Brain microvascular endothelial cell (primary cell): Measurements from ENCODE around the gene SEL1L.
"Not testable (repeated sequence)": the region's sequence is repeated elsewhere in the genome, so short reads cannot be mapped to it uniquely, and the experiment has no call there.

Source experiments
- DNase-seq: peaks from one replicate; pipeline ENCODE4 v3.0.0-alpha.2; 2020
- H3K27ac ChIP-seq: fragments of 250-450 bp; sonication (Bioruptor Pico); 2 replicates; pipeline ENCODE4 v1.5.1; 2020; ENCODE audit warnings: mild to moderate bottlenecking, moderate library complexity
- H3K27me3 ChIP-seq: fragments of 250-450 bp; sonication (Bioruptor Pico); replicated peaks from 2 replicates; pipeline ENCODE4 v1.5.1; 2020; ENCODE audit warnings: mild to moderate bottlenecking
- H3K36me3 ChIP-seq: fragments of 250-450 bp; sonication (Bioruptor Pico); replicated peaks from 2 replicates; pipeline ENCODE4 v1.5.1; 2020; ENCODE audit warnings: mild to moderate bottlenecking
- H3K4me3 ChIP-seq: 2 replicates; pipeline ENCODE4 v1.5.1; 2011; ENCODE audit warnings: low read depth, mild to moderate bottlenecking, control low read depth, low read length, moderate library complexity
- in situ Hi-C: cut with HindIII; loops from 2 replicates; pipeline ENCODE4 v1.10.0; 2017; ENCODE audit warnings: low sequenced_read_pairs, low pct_ligation_motif_present
- TF ChIP-seq, protein P1 (sequence below): IDR thresholded peaks from 2 replicates; pipeline ENCODE4 v1.5.1; 2011; ENCODE audit warnings: low read depth, mild to moderate bottlenecking, moderate library complexity, low read length, control low read depth, inconsistent platforms; ENCODE audit errors: missing control alignments

SEL1L gene

DNA sequence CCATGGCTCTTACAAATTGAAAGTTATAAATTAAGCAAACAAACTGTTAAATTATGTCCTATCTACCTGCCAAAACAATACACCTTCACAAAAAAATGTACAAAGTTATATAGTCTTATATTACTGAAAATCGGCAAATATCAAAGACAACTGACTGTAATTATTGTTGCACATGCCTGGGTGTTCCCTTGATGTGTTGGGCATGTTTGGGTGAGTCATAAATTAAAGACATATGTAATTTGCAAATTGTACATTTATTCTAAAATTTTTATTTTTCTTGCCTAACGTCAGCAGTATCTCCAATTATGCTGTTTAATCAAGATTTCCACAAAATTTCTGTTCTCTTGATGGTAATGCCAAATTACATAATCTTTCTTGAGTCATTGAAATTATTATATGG, 22.0 kb upstream of the SEL1L start:
- H3K27me3 ChIP-seq, result no peaks in the 10 kb centered on the region
- H3K27ac ChIP-seq, result no peak overlapping the region
- H3K36me3 ChIP-seq, result no peaks in the 10 kb centered on the region
- in situ Hi-C loops, result no loop called here
- TF ChIP-seq, protein P1, sequence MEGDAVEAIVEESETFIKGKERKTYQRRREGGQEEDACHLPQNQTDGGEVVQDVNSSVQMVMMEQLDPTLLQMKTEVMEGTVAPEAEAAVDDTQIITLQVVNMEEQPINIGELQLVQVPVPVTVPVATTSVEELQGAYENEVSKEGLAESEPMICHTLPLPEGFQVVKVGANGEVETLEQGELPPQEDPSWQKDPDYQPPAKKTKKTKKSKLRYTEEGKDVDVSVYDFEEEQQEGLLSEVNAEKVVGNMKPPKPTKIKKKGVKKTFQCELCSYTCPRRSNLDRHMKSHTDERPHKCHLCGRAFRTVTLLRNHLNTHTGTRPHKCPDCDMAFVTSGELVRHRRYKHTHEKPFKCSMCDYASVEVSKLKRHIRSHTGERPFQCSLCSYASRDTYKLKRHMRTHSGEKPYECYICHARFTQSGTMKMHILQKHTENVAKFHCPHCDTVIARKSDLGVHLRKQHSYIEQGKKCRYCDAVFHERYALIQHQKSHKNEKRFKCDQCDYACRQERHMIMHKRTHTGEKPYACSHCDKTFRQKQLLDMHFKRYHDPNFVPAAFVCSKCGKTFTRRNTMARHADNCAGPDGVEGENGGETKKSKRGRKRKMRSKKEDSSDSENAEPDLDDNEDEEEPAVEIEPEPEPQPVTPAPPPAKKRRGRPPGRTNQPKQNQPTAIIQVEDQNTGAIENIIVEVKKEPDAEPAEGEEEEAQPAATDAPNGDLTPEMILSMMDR, result no peak
- DNase-seq, result no peak
- H3K4me3 ChIP-seq, result no peak overlapping the region

DNA sequence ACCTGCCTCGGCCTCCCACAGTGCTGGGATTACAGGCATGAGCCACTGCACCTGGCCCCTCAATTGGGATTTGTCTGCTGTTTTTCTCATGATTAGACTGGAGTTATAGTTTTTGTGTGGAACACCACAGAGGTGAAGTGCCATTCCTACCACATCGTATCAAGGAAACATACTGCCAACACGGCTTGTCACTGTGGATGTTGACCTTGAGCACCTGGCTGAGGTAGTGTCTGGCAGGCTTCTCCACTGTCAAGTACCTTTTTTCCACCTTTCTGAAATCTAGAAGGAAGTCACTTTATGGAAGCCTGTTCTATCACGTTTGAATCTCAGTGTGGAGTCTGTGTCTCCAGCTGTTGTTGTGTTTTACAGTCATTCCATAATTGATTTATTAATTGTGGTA, 21.4 kb upstream of the SEL1L start:
- TF ChIP-seq, protein P1, result no peak
- Histone ChIP-seq H3K27me3 (no peaks in the 10 kb centered on the region), H3K27ac (no peak overlapping the region), H3K4me3 (no peak overlapping the region), H3K36me3 (no peaks in the 10 kb centered on the region)
- in situ Hi-C loops, result no loop called here
- no peak for DNase-seq

DNA sequence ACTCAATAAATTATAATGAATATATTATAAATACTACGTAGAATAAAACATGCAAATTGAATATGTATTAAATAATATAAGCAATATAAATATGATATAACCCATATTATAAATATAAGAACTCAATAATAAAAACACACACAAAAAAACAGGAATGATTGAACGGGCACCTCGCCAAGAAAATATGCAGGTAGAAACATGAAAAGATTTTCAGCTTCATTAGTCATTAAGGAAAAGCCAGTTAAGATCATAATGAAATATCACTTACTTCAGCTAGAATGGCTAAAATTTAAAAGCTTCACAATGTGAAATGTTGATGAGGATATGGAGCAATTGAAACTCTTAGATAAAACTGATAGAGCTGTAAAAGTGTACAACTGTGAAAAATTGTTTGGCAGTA, 17.8 kb upstream of the SEL1L start:
- H3K4me3 ChIP-seq, result no peak overlapping the region
- in situ Hi-C loops, result no loop called here
- no peaks in the 10 kb centered on the region for H3K36me3 ChIP-seq
- TF ChIP-seq, protein P1, result no peak
- H3K27ac ChIP-seq, result no peak overlapping the region
- H3K27me3 ChIP-seq, result no peaks in the 10 kb centered on the region
- DNase-seq, result no peak

DNA sequence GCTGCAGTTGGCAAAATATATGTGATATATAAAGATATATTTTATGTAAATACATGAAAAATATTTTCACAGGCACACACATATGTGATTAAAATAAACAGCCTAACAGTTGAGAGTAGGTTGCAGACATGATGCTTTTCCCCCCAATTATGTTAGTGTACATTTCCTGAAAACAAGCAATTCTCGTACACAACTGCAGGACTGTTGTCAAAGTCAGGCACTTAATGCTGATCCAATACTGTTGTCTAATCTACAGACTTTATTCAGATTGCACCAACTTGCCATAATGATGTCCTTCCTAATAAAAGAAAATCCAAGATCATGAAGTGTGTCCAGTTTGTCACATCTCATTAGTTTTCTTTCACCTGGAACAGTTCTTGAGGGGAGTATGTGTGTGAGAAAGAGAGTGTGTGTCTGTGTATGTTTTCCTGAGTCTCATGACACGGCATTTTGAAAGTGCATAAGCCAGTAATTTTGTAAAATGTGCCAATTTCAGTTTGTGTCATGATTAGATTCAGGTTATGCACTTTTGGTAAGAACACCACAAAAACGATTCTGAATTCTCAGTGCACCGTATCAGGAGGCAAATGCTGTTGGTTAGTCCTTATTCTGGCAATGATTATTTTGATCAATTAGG, 16.5 kb upstream of the SEL1L start:
- in situ Hi-C loops, result no loop called here
- H3K27me3 ChIP-seq, result no peaks in the 10 kb centered on the region
- no peak for DNase-seq
- TF ChIP-seq, protein P1, result no peak
- H3K36me3 ChIP-seq, result no peaks in the 10 kb centered on the region
- H3K4me3 ChIP-seq, result no peak overlapping the region
- no peak overlapping the region for H3K27ac ChIP-seq

DNA sequence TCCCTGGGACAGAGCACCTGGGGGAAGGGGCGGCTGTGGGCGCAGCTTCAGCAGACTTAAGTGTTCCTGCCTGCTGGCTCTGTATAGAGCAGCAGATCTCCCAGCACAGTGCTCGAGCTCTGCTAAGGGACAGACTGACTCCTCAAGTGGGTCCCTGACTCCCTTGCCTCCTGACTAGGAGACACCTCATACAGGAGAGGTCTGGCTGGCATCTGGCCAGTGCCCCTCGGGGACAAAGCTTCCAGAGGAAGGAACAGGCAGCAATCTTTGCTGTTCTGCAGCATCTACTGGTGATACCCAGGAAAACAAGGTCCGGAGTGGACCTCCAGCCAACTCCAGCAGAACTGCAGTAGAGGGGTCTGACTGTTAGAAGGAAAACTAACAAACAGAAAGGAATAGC, 7.6 kb upstream of the SEL1L start:
- H3K36me3 ChIP-seq, H3K4me3 ChIP-seq, H3K27ac ChIP-seq, H3K27me3 ChIP-seq, DNase-seq, in situ Hi-C loops: not testable (repeated sequence)

DNA sequence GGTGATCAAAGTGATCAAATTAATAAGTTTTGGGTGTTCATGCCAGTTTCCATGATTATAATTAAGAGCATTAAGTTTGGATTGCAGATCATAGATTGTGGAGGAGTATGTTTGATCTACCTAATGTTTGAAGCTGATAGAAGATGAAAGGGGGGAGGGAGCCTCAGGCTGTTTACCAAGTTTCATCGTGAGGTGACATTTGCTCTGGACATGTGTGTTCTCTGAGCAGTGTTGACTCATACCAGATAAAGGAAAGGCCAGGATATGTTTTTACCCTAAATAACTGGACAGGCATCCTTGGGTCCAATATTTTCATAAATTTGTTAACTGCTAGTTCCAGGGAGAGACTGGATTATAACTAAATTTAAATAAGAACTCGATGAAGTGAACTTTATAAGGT, 3.5 kb upstream of the SEL1L start:
- in situ Hi-C loops, result no loop called here
- TF ChIP-seq, protein P1, result no peak
- Histone ChIP-seq H3K36me3 (no peaks in the 10 kb centered on the region), H3K27me3 (no peaks in the 10 kb centered on the region), H3K27ac (no peak overlapping the region), H3K4me3 (no peak overlapping the region)
- no peak for DNase-seq
